Cardiac septum (tissue), 1 donor: Measurements from ENCODE around the gene ARMC10. TPM values are rescaled to one million over a fixed set of nuclear protein-coding genes. Genes with fewer than 3 reads are reported as not detected.
"Not testable (repeated sequence)": the region's sequence is repeated elsewhere in the genome, so short reads cannot be mapped to it uniquely, and the experiment has no call there.

Source experiments
- DNase-seq: peaks from one replicate; pipeline ENCODE4 v3.0.0-alpha.2; 2020; ENCODE audit warnings: low spot score
- intact Hi-C: fragments of 100-400 bp; cut with DNase I; formaldehyde crosslinking; loops from one replicate; pipeline ENCODE4 v1.14.0; 2022
- total RNA-seq: library from RNA; stranded (reverse); fragmentation: NEBNext Ultra II Directional; extraction: Animal tissue kit (Norgen Biotek cat#: 25700); gene quantifications from one replicate; pipeline ENCODE4 v1.2.1, GENCODE V29; 2021
- donor health status: DM: no; HTN: no; CAD: no.

The ARMC10 gene
- total RNA-seq, 1 donor from 2014 or later: 27.9 TPM

DNA sequence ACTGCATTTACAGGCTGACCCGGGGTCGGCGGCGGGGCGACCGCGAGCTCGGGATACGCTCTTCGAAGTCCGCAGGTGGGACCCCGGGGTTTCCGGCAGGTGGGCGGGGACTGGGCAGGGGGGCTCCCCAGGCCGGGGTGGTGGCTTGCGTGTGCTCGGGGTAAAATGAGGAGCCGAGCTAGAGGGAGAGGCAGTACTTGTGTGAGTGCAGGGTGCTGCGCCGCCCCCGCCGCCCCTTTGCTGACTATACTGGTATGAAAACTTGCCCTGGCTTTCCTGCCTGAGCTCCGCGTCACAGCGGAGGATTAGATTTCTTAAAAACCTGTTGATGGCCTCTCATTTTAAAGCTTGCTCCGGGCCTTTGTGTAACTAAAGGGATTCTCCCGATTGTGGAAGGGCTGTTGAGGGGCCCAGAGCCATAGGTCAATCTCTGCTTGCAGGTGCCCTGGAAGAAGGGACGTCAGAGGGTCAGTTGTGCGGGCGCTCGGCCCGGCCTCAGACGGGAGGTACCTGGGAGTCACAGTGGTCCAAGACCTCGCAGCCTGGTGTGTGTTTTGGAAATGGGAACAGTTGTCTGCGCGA lies 488 bp downstream of the ARMC10 start:
- intact Hi-C loops: loop anchor here (2.0 to 10.0 kb wide), 2 partner anchors 73 to 331 kb away; partner anchors contain the start of genes FAM185A and NAPEPLD
- peak; percentile 79 for DNase-seq

DNA sequence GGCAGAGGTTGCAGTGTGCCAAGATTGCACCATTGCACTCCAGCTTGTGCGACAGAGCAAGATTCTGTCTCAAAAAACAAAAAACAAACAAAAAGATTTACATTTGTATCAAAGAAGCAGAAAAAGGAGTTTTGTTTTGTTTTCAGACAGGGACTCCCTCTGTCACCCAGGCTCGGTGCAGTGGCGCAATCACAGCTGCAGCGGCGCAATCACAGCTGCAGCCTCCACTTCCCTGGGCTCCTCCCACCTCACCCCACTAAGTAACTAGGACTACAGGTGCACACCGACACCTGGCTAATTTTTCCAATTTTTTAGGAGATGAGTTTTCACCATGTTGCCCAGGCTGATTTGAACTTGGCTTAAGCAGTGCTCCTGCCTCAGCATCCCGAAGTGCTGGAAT lies 1.8 kb downstream of the ARMC10 start:
- DNase-seq: no peak
- intact Hi-C loops: loop anchor here (10.0 kb wide), 1 partner anchor 332 kb away; the partner anchor contains the start of gene FAM185A

DNA sequence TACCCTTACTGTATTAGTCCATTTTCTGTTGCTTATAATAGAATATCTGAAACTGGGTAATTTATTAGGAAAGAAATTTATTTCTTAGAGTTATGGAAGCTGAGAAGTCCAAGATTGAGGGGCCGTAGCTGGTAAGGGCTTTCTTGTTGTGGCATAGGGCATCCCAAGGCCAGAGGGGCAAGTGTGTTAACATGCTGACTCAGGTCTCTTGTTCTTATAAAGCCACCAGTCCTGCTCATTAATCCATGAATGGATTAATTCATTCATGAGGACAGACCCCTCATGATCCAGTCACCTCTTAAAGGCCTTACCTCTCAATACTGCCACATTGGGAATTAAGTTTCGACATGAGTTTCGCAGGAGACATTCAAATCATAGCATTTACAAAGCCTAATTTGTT lies 2.4 kb downstream of the ARMC10 start:
- intact Hi-C loops: loop anchor here (10.0 kb wide), 1 partner anchor 333 kb away; the partner anchor contains the start of gene FAM185A

DNA sequence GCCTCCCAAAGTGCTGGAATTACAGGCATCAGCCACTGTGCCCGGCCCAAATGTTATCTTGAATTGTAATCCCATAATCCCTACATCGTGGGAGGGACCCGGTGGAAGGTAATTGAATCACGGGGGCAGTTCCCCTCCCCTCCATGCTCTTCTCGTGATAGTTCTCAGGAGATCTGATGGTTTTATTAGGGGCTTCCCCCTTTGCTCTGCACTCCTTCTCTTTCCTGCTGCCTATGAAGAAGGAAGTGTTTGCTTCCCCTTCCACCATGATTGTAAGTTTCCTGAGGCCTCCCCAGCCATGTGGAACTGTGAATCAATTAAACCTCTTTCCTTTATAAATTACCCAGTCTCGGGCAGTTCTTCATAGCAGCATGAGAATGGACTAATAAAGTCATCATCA lies 3.3 kb downstream of the ARMC10 start:
- not testable (repeated sequence) for DNase-seq
- intact Hi-C loops: loop anchor here (10.0 kb wide), 1 partner anchor 333 kb away; the partner anchor contains the start of gene FAM185A

More for the DNA sequence above, 2.4 kb downstream of the ARMC10 start:
- DNase-seq: no peak

DNA sequence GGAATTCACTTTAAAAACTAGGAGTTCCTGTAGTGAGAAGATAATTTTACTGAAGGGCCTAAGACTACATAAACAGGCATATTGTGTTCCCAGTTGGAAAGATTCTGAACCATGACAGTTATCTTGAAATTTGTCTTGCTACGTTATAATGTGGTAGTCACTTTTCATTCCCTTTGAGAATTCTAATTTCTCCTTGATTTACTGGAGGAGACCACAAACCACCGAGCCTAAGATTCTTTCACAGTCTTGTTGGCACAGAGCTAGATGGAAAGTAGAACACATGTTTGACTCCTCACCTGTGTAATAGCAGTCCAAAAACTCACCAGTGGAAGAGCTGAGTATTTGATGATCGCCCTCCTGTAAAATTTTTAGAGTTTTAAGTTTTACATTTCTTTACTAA lies 4.9 kb downstream of the ARMC10 start:
- intact Hi-C loops: loop anchor here (10.0 kb wide), 1 partner anchor 335 kb away; the partner anchor contains the start of gene FAM185A
- no peak for DNase-seq

DNA sequence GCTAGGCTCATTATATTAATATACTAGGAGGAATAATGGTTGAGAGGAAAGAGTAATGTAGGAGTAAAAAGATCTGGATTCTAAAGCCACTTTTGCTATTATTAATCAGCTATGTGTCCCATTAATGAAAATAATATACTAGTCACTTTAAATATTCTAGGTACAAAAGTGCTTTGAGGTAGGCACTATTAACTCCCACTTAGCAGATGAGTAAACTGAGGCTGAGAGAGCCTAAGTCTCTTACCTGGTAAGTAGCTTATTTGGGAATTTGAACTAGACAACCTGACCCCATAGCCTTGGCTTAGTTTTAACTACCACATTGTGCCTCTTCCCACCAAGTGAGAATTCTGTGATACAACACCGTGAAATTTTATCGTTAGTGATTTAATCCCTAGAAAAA lies 6.0 kb downstream of the ARMC10 start:
- intact Hi-C loops: no loop called here
- no peak for DNase-seq

DNA sequence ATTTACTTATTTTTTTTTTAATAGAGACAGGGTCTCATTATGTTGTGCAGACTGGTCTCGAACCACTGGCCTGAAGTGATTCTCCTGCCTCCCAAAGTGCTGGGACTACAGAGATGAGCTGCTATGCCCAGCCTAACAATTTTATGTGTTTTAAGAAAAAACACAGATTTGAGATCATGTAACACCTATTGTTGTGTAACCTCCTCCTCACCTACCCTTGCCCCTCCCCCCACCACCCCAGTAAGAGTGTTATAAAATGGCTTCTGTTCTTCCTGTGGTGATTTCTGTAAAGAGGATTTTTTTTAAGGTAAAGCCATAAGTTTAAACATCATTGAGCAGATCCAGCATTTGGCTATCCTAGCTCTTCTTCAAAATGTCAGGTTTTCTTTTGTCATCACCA lies 7.6 kb downstream of the ARMC10 start:
- intact Hi-C loops: no loop called here
- no peak for DNase-seq

DNA sequence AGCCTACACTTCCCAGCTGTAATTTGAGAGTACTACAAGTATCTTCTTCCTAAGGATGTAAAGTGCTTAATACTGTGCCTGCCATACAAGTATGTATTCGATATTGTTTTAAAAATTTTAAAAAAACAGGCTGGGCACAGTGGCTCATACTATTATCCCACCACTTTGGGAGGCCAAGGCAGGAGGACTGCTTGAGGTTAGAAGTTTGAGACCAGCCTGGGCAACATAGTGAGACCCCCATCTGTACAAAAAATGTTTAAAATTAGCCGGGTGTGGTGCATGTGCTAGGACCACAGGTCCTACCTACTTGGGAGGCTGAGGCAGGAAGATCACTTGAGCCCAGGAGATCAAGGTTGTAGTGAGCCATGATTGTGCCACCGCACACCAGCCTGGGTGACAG lies 8.3 kb downstream of the ARMC10 start:
- no peak for DNase-seq
- intact Hi-C loops: no loop called here

DNA sequence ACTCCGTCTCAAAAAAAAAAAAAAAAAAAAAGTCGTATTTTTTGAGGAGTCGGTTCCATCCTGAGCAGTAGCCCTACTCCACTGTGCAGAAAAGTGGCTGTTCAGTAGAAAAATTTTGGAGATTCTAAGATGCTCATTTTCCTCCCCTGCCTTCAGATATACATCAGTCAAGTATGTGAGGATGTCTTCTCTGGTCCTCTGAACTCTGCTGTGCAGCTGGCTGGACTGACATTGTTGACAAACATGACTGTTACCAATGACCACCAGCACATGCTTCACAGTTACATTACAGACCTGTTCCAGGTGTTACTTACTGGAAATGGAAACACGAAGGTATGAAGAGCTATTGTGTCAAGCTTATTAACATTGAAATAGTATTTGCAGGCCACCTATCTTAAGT lies 17.4 kb downstream of the ARMC10 start:
- intact Hi-C loops, DNase-seq: not testable (repeated sequence)

DNA sequence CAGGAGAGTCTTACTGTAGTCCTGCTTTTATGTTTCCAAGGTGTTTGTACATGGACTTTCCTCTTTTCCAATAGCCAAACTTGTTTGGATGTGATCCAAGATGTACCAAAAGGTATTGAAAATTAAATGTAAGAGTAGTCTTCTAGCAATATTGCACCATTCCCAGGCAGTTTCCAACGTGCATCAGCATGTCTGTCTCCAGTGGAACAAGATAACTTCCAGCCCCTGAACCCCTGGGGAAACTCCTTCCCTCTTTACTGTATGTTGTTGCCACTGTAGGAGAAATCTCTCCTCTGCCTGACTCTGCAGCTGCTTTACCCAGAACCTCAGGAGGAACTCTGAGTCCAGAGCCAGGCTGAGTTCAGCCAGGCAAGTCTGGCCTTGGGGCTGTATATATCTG lies 18.5 kb downstream of the ARMC10 start:
- intact Hi-C loops: no loop called here
- no peak for DNase-seq

DNA sequence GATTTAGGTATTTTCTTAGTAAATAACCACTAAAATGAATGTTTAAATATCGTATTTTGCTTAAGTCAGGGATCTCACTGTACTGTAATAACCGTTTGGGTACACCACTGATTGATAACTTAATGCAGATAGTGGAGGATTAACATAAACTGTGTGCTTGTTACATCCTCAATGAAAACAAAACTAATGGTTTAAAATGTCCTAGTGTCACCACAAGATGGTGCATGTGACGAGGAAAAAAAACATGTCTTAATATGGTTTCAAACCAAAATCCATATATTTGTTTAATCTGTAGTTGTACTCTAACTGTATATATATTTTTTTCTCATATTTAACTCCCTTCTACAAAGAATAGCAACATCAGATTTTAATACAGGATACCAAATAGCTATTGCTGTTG lies 19.2 kb downstream of the ARMC10 start:
- no peak for DNase-seq
- intact Hi-C loops: no loop called here

DNA sequence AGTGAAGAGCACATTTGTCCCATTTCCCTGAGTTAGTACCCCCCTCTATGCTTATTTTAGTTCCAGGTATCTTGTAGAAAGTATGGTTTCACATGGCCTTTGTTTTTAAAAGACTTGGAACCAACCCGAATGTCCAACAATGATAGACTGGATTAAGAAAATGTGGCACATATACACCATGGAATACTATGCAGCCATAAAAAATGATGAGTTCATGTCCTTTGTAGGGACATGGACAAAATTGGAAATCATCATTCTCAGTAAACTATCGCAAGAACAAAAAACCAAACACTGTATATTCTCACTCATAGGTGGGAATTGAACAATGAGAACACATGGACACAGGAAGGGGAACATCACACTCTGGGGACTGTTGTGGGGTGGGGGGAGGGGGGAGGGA lies 20.6 kb downstream of the ARMC10 start:
- DNase-seq, intact Hi-C loops: not testable (repeated sequence)

DNA sequence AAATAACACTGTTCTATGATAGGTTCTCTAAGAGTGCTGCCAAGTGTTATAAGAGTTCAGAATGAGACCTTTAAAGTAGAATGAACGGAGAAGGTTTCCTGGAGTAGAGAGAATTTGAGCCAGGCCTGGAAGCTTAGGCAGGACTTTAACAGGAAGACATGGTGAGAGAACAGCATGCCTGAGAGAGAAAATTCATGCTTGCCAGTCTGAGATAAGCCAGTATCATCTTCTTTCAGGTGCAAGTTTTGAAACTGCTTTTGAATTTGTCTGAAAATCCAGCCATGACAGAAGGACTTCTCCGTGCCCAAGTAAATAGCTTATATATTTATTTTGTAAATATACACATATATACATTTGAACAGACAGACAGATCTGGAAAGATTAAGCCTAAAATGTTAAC lies 22.1 kb downstream of the ARMC10 start:
- no peak for DNase-seq
- intact Hi-C loops: no loop called here

DNA sequence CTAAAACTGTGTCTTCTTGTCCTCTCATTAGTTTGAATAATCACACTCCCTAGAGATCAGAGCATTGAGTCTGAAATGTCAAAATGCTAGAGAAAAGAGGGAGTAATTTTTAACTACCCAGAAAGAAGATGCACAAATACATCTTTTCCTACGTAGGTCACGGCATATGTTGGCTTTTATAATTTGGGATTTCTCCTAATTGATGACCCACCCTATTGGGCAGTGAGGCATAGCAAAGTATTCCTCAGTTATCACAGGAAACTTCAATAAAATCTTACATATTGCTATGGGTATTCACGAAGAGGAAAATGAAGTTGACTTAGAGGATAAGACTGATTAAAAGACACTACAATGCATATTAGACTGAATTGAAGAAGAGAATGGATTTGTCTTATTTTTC lies 25.4 kb downstream of the ARMC10 start:
- no peak for DNase-seq
- intact Hi-C loops: no loop called here

DNA sequence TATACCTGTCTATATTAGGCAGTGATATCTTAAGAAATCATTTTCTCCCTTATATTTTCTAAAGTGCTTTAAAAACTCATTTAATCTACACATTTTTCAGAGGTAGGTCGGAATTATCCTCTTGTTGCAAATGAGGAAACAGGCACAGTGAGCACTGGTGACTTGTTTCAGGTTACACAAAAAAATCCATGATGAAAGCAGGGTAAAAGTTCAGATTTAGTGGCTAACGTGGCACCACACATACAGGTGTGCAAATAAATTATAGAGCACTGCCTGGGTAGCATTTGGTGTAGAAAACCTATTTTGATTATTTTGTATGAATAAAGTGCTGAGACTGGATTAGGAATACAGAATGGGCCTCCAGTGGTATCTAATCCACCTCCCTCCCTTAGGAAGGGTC lies 26.6 kb downstream of the ARMC10 start:
- no peak for DNase-seq
- intact Hi-C loops: no loop called here

DNA sequence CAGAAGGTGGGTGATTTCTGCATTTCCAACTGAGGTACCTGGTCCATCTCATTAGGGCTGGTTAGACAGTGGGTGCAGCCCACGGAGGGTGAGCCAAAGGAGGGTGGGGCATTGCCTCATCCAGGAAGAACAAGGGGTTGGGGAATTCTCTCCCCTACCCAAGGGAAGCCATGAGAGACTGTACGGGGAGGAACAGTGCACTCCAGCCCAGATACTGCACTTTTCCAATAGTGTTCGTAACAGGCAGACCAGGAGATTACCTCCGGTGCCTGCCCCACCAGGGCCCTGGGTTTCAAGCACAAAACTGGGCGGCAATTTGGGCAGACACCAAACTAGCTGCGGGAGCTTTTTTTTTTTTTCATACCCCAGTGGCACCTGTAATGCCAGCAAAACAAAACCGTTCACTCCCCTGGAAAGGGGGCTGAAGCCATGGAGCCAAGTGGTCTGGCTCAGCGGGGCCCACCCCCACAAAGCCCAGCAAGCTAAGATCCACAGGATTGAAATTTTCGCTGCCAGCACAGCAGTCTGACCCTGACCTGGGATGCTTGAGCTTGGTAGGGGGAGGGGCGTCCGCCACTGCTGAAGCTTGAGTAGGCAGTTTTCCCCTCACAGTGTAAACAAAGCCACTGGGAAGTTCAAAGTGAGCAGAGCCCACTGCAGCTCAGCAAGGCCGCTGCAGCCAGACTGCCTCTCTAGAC lies 31.2 kb downstream of the ARMC10 start:
- no peak for DNase-seq
- intact Hi-C loops: no loop called here

DNA sequence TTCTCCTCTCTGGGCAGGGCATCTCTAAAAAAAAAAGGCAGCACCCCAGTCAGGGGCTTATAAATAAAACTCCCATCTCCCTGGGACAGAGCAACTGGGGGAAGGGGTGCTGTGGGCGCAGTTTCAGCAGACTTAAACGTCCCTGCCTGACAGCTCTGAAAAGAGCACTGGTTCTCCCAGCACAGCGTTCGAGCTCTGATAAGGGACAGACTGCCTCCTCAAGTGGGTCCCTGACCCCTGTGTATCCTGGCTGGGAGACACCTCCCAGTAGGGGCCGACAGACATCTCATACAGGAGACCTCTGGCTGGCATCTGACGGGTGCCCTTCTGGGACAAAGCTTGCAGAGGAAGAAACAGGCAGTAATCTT lies 31.7 kb downstream of the ARMC10 start:
- intact Hi-C loops, DNase-seq: not testable (repeated sequence)

DNA sequence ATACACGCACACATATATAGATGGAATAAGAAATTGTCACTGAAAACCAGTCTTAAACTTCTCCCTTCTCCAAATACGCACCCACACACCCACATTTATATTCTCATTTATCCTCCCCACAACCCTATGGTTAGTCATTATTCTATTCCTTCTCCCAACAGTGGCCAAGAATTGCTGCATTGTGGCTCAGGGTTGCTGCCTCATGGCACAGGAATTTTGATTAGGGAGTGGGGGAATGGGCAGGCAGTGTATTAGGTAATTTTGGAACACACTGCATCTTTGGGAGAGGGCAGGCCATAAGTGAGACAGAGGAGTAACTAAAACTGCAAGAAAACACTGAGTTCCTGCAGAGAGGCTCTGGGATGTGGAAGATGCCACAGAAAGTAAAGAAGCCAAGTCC lies 38.2 kb downstream of the ARMC10 start:
- DNase-seq: no peak

DNA sequence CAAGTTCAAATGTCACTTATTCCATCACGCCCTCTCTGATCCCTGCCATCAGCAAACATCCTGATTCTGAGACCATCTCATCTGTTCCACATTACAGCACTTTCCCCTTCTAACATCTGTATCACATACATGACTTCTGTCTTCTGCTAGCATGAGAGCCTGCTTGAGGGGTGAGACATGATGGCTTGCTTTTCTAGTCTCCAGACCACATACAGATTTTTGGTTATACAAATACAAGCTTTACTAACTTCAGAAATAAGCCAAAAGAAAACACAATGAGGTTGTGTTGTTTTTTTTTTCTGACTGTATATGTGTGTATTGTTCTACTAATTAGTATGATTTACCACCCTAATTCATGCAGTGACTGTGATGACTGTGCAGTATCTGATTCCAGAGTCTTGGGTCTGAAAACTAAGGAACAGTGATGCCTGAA lies 39.7 kb downstream of the ARMC10 start:
- DNase-seq: no peak
- intact Hi-C loops: no loop called here

More for the DNA sequence above, 38.2 kb downstream of the ARMC10 start:
- intact Hi-C loops: no loop called here

DNA sequence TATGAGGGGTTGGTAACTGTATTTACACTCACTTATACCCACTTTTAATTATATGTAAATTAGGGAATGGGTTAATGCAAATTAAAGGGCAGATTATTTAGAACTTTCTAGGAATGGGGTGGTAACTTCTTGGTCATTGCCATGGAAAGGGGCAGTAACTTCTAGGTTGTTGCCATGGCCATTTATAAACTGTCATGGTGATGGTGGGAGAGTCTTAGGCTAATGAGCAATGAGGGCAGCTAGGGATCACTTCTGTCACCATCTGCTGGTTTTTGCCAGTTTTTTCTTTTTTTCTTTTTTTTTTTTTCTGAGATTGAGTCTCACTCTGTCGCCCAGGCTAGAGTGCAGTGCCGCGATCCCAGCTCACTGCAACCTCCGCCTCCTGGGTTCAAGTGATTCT lies 40.8 kb downstream of the ARMC10 start:
- intact Hi-C loops: no loop called here
- no peak for DNase-seq

DNA sequence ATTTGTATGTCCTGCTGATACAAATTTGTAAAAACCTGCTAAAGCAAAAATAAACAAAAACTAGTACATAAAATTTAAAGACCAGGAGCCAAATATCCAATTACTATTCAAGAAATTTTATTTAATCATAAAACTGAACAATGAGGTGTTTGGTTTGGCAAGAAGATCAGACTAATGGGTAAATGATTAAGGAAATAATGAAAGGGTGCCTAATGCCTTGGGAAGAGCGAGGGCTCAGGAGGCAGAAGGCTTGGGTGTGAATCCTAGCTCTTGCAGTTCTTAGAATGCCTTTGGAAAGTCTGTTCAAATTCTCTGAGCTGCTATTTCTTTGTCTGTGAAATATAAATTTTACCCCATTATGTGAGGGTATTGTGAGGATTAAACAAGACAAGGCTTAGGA lies 41.6 kb downstream of the ARMC10 start:
- intact Hi-C loops: no loop called here
- DNase-seq: no peak
